SH-SY5Y (cell line): ENCODE results near the gene TXNRD3.

Source experiments
- GATA2 ChIP-seq: IDR thresholded peaks from 2 replicates; pipeline ENCODE4 v1.6.1; 2011; ENCODE audit warnings: mild to moderate bottlenecking, low read depth, low read length
- GATA3 ChIP-seq: IDR thresholded peaks from 2 replicates; pipeline ENCODE4 v1.6.1; 2011; ENCODE audit warnings: low read depth, mild to moderate bottlenecking, low read length, moderate library complexity

DNA sequence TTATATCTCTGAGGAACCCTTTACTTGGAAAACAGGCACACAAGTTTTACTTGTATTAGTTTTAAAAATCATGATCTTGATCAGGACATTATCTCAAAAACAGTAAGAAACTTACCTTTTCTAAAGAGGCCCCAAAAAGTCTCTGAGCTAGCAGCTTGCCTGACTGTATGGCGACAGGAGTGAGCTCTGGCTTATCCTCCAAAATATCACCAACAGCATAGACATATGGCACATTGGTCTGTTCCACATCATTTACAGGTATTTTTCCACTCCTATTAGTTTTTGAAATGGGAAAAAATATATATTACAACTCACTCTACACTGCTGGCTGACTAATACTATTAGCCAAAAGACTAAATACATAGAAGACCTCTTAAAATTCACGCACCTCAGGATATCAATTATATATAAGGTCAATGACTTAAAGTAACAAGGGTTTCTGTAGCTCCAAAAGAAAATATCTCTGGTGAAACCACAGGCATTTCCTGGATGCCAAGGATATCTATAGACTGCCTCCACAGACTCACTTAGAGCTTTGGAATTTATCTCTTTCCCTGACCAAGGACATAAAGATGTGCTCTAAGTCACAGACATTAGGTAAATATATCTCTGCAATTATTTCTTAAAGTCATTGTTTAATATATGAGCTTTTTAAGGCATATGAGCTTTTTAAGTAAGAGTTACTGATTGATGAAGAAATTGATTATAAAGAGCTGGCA is 33.1 kb downstream of the TXNRD3 start:
- TF ChIP-seq GATA3 (no peak), GATA2 (no peak)
